Fibroblast of peridontal ligament (primary cell): ENCODE data around the gene NIN.
A peak's percentile ranks its signal among the peaks of the same experiment; 100 is the strongest.

ENCODE experiments used
- DNase-seq: peaks from one replicate; pipeline ENCODE4 v3.0.0-alpha.2; 2010; ENCODE audit errors: extremely low read depth

Gene NIN

GRCh38 chr14:50763382-50764007, 67.5 kb downstream of the NIN start:
- peak; percentile 99 for DNase-seq

DNA sequence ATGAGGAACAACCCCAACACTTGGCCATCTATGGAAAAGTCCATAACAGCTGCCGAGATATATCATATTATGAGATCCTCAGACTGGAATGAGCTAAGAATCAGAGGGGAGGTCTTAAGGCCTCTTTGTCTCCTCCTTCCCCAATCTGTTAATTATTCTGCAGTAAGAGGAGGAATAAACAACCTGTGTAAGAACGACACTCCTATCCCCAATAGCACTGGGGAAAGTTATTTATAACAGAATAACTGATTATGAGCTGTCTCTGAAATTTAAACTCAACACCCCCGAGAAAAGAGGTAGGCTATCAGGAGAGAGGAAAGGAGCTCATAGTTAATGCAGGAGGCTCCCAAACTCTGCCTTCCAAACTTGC, 68.0 kb downstream of the NIN start:
- DNase-seq: no peak

GRCh38 chr14:50762001-50762930, 68.7 kb downstream of the NIN start:
- peak; percentile 87 for DNase-seq

DNA sequence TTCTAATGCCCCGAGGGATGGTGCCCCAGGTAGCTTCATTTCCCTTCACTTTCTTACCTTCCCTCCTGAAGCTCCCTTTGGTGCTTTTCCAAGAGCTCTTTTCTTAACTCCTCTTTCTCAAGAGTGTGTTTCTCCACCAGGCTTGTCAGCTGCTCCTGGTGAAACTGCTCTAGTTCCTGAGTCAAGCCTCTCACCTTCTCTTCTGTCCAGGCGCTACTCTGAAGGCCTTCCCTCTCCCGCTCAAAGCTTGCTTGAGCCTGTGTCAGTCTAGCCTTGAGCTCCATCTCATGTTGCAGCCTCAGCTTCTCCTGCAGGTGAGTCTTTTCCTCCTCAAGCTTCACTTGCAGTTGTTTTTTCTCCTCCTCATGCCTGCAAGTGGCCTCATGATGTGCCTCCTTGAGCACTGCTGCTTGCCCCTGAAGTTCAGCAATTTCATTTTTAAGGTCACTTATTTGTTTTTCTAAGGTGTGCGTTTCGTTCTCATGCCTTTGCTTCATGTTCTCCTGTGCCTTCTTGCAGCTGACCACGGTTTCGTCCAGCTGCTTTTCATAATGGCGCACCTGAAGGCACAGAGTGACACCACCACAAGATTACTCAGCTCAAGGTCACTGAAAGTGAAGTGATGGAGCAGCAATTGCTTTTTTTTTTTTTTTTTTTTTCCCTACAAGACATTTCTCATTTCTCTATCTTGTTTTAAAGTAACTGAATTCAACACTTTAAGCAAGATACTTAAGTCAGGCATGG, 71.0 kb downstream of the NIN start:
- no peak for DNase-seq

GRCh38 chr14:50758945-50759344, 72.0 kb downstream of the NIN start:
- peak; percentile 62 for DNase-seq

- no peak for DNase-seq
Observed at GRCh38 chr14:50758305-50758704, 72.7 kb downstream of the NIN start.

GRCh38 chr14:50757702-50758101, 73.3 kb downstream of the NIN start:
- no peak for DNase-seq

DNA sequence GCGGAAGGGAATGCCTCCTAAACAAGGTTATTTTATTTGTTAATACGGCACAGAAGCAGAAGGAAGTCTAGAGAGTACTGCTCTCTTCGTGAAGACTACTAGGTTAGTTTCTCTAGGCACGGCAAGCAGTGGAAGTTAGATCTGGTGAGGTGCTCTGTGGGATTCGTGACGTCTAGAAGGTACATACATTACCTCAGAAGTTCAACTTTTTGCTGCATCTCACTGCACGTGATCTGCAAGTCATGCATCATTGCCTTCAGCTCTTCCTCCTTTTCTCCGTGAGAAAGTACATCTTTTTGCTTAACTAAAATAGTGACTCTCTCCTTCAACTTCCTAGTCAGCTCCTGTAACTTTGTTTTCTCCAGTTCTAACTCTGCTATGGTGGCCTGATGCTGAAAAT, 74.7 kb downstream of the NIN start:
- DNase-seq: no peak

- DNase-seq: no peak
Observed at GRCh38 chr14:50750323-50750722, 80.6 kb downstream of the NIN start.

DNA sequence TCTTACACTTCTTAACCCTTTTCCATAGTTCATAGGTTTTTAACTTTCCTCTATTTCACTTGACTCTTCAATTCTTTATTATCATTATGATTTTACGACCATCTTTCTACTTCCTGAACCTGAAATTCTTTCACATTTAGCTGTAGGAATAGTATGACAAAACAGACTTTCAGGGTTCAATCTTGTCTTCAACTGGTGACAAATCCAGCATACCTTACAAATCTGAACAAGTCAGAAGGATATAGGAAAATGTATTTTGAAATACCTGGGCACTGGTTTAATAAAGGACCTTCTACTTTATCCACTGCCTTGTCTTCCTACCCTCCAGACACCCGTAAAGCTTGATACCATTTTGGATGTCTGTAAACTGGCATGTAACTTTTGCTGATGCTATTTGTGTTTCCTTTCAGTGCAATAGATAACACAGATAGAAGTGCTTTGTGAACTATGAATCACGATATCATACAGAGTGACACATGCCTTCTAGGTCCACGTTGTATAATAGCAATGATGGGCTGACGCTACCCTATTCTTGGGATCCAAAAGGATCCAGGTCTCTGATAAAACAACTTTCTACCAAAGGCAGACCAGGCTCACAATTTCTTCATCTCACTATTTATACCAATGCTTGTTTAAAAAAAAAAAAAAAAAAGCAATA, 85.4 kb downstream of the NIN start:
- no peak for DNase-seq

GRCh38 chr14:50744231-50744630, 86.7 kb downstream of the NIN start:
- DNase-seq: no peak

GRCh38 chr14:50741567-50741966, 89.4 kb downstream of the NIN start:
- peak; percentile 55 for DNase-seq

- DNase-seq: peak; percentile 55
Observed at GRCh38 chr14:50740856-50741255, 90.1 kb downstream of the NIN start.

DNA sequence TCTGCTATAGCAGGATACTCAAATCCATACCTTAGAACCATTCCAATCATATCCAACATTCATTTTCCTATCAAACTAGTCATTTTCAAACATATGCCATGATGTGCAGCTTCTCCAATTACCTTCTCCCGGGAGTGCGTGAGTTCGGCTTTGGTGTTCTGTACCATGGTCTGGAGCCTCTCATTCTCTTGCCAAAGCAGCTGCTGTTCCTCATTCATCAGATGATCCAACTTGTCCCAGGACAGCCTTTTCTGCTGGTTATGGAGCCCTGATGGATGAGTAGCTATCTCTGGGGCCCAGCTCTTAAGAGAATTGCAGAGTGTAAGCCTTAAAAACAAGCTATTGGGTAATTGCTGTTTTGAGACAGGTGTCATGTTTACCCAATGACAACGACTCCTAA, 91.8 kb downstream of the NIN start:
- DNase-seq: no peak

GRCh38 chr14:50736932-50737419, 94.0 kb downstream of the NIN start:
- DNase-seq: no peak

- DNase-seq: no peak
Observed at GRCh38 chr14:50734950-50735695, 95.8 kb downstream of the NIN start.

GRCh38 chr14:50733494-50733893, 97.5 kb downstream of the NIN start:
- DNase-seq: peak; percentile 81

DNA sequence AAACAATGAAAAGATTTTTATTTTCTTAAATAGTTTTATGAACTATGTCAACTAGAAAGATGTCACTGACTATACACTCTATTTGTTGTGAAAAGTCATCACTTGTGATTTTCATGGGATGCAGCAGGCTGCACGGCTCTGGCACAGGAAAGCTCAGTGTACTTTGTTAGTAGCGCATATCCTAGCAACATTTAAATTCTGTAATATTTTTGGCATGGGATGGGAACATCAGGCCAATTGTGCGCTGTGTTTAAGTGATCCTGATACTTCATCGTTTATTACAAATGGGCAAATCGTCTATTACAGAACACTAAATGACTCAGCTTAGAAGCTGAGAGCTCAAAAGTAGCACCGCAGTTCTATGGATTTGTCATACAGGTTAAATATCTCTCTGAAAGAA, 102.1 kb downstream of the NIN start:
- no peak for DNase-seq

- DNase-seq: peak; percentile 96
Observed at GRCh38 chr14:50726372-50727107, 104.4 kb downstream of the NIN start.

DNA sequence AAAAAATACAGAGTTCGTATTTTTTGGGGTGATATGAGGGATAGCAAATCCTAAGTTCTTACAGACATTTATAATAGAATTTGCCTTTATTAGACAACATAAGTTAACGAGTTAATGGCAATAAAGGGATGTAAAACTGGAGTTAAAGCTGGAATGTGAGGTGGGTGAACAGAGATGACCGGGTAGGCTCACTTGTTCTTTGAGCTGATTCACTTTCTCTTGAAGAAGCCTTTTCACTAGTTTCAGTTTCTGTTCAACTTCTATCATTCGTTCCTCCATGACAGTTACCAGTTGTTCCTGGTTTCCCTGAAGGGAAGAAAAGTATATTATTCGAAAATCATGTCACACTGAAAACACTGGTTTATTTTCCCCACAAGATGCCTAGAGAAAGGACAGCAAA, 105.2 kb downstream of the NIN start:
- no peak for DNase-seq
